GM12873 (cell line): ENCODE data around the gene TOX4.

Experiments used
- CTCF ChIP-seq: IDR thresholded peaks from 2 replicates; pipeline ENCODE4 v1.5.1; 2012; ENCODE audit warnings: low read depth, mild to moderate bottlenecking, moderate library complexity, low read length, control low read depth; ENCODE audit not compliant: insufficient read depth; ENCODE audit errors: missing control alignments

Gene TOX4

GRCh38 chr14:21524575-21525490, 47.8 kb downstream of the TOX4 start:
- no peak for TF ChIP-seq CTCF

GRCh38 chr14:21525571-21525961, 48.6 kb downstream of the TOX4 start:
- TF ChIP-seq CTCF, result no peak

- TF ChIP-seq CTCF, result no peak
These were observed 49.1 kb downstream of the TOX4 start, which contains the start of gene SALL2 for GRCh38 chr14:21525962-21526671. Gene SALL2, minus strand, starts transcription at chr14:21526346. Its CDS starts 219 bp downstream, at chr14:21526127.

- no peak for TF ChIP-seq CTCF
These were observed 49.8 kb downstream of the TOX4 start for GRCh38 chr14:21526672-21527317.

GRCh38 chr14:21527318-21527679, 50.3 kb downstream of the TOX4 start:
- TF ChIP-seq CTCF, result no peak

- no peak for TF ChIP-seq CTCF
These were observed 51.7 kb downstream of the TOX4 start for GRCh38 chr14:21528381-21529348.
